BJ (cell line): ENCODE results near the gene EXOC6B. TPM values are rescaled to one million over a fixed set of nuclear protein-coding genes. Genes with fewer than 3 reads are reported as not detected.

Source experiments
- CTCF ChIA-PET: fragments of 350-600 bp; formaldehyde crosslinking; extraction: SDS; loops from one replicate; lab custom pipeline; 2021; ENCODE audit warnings: antibody characterized with exemption, inconsistent platforms; lab: Yijun Ruan, JAX
- POLR2A ChIA-PET: fragments of 300-600 bp; sonication (Branson Sonifier 250); formaldehyde crosslinking; extraction: SDS; loops from one replicate; lab custom pipeline; 2021; ENCODE audit warnings: antibody characterized with exemption; lab: Charles Lee
- DNase-seq: peaks from one replicate; pipeline ENCODE4 v3.0.0-alpha.2; 2011; ENCODE audit warnings: low read depth
- H3K27me3 ChIP-seq: 2 replicates; pipeline ENCODE4 v1.6.0; 2011; ENCODE audit warnings: low read length; ENCODE audit not compliant: control insufficient read depth, insufficient read depth
- H3K36me3 ChIP-seq: 2 replicates; pipeline ENCODE4 v1.5.1; 2011; ENCODE audit warnings: low read length; ENCODE audit not compliant: control insufficient read depth, insufficient read depth
- H3K4me3 ChIP-seq: 2 replicates; pipeline ENCODE4 v1.5.1; 2011; ENCODE audit warnings: low read depth, mild to moderate bottlenecking, control low read depth, low read length
- CTCF ChIP-seq: IDR thresholded peaks from 2 replicates; pipeline ENCODE4 v1.5.1; 2011; ENCODE audit warnings: low read depth, mild to moderate bottlenecking, control low read depth, inconsistent platforms, low read length, moderate library complexity; ENCODE audit not compliant: insufficient read depth
- polyA plus RNA-seq: library from polyadenylated mRNA; depleted of rRNA; stranded (reverse); fragments of >200 nt; gene quantifications from 2 replicates; pipeline ENCODE4 v1.2.3, GENCODE V29; 2011

Gene EXOC6B
- polyA plus RNA-seq, 1 experiment = 15.5 TPM

- TF ChIP-seq CTCF = no peak
These were observed 271.5 kb downstream of the EXOC6B start for GRCh38 chr2:72554381-72554780.

GRCh38 chr2:72548081-72548764 is 277.6 kb downstream of the EXOC6B start:
- POLR2A ChIA-PET = no interaction called here
- H3K36me3 ChIP-seq = no peaks in the 10 kb centered on the region
- no peak for DNase-seq
- CTCF ChIA-PET = no interaction called here
- H3K4me3 ChIP-seq = no peak overlapping the region
- TF ChIP-seq CTCF = no peak
- no peaks in the 10 kb centered on the region for H3K27me3 ChIP-seq

More at GRCh38 chr2:72554381-72554780, 271.5 kb downstream of the EXOC6B start:
- ChIA-PET POLR2A (no interaction called here), CTCF (no interaction called here)
- no peak for DNase-seq
- H3K4me3 ChIP-seq = no peak overlapping the region
- no peaks in the 10 kb centered on the region for H3K27me3 ChIP-seq
- H3K36me3 ChIP-seq = no peaks in the 10 kb centered on the region

GRCh38 chr2:72545790-72546189 is 280.0 kb downstream of the EXOC6B start:
- H3K36me3 ChIP-seq = no peaks in the 10 kb centered on the region
- no peak overlapping the region for H3K4me3 ChIP-seq
- TF ChIP-seq CTCF = no peak
- DNase-seq = no peak
- no peaks in the 10 kb centered on the region for H3K27me3 ChIP-seq
- POLR2A ChIA-PET = no interaction called here
- CTCF ChIA-PET = interaction anchor here (0.7 kb wide), 1 partner anchor 60 kb away, joined by 3 read pairs; no protein-coding TSS in a partner anchor

DNA sequence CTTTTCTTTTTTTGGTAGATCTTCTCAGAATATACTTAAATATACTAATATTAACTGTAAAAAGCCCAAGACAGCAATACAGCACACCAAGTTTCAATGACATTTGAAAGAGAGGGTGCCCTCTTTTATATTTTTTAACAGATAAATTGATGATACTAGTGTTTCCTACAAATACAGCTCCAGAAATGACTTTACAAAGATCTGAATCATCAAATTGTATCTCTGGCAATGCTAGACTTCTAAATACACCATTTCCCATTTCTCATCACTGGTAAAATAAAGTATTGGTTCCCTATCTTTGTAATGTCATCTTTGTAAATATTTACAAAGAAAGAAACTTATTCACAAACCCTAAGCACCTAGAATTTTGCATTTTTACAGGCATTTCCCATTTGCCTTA is 281.3 kb downstream of the EXOC6B start:
- no peak overlapping the region for H3K4me3 ChIP-seq
- no peaks in the 10 kb centered on the region for H3K36me3 ChIP-seq
- H3K27me3 ChIP-seq = no peaks in the 10 kb centered on the region
- TF ChIP-seq CTCF = no peak
- DNase-seq = no peak
- ChIA-PET CTCF (no interaction called here), POLR2A (no interaction called here)

DNA sequence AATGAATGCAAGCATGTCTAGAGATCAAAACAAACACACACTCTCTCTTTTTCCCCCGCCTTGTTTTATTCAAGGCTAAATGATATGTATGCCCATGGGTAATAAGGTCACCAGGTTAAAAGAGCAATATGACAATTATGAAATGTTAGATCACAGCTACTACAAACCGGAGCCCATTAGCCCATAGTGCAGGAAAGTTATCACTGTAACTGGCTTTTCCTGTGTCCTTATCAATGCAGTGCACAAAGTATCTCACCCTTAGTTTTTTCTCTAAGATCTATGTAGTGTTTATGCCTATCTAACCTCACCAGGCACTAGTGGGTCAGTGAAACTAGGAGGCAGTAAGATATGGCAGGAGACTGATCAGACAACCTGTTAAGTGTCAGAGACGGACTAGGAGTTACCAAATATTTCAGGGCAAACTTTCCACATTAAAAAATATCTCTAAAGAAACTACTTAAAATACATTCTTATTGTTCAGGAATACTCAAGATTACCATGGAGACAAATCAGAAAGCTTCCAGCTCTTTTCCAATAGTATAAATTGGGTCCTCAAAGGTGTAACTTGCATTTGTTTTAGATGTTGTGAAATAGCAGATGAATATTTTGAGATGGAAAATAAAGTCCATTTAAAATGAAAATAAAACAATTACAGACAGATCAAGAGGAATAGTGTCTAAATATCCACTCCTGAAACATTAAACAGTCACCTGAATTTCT is 282.2 kb downstream of the EXOC6B start:
- H3K36me3 ChIP-seq = no peaks in the 10 kb centered on the region

More for the DNA sequence above, 282.2 kb downstream of the EXOC6B start:
- DNase-seq = no peak
- Histone ChIP-seq H3K4me3 (no peak overlapping the region), H3K27me3 (no peaks in the 10 kb centered on the region)
- CTCF ChIA-PET = no interaction called here
- no peak for TF ChIP-seq CTCF
- POLR2A ChIA-PET = interaction anchor here (0.7 kb wide), 1 partner anchor 9 kb away, joined by 4 read pairs; no protein-coding TSS in a partner anchor
